GM19351 (cell line): ENCODE data around the gene RELN.
"Not testable (repeated sequence)": the region's sequence is repeated elsewhere in the genome, so short reads cannot be mapped to it uniquely, and the experiment has no call there.

Experiments used
- ATAC-seq: cut with Tn5 transposase; IDR thresholded peaks from one replicate; pipeline ENCODE4 v1.9.1; 2021; ENCODE audit warnings: mild to moderate bottlenecking, moderate library complexity; ENCODE audit not compliant: unreplicated experiment

RELN gene

DNA sequence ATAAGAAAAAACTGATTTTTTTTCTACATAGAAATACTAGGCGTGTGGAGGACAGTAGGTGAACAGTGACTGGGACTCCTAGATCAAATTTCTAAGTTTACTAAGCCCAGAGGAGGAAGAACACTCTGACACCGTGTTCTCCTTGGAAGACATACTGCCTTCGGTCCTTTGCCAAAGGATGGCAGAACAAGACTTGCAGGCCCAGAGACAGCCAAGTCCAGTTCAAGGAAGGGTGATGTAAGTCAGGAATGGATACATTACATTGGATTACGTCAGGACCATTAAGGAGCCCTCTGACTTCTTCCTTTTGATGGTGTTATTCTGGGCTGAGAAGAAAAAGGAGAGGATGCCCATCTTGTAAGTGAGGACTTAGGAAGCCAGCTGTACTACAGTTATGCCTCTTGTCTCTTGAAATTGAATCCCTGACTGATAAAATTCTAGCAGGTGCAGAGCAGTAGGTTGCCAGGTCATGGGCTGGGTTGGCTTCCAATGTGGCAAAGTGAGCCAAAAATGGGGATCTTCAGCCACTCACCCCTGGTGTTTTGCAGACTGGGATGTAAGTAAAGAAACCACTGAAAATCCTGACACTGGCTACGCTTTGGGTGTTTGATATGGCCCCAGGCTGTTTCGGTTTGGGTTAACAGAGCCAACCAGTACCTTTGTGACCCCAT is 45.1 kb downstream of the RELN start:
- no peak for ATAC-seq

DNA sequence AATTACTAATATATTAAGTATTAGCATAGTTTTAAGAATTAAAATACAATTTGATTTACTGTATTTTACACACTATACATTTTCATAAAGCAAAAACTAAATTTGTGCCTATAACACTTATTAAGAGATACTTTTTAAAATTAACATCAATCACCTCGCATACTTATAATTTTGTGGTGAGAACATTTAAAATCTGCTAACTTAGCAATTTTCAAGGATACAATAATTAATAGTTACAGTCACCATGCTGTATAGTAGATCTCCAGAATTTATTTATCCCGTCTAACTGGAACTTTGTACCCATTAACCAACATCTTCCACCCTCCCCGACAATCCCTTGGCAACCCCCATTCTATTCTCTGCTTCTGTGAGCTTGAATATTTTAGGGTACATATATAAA is 47.5 kb downstream of the RELN start:
- ATAC-seq = no peak

DNA sequence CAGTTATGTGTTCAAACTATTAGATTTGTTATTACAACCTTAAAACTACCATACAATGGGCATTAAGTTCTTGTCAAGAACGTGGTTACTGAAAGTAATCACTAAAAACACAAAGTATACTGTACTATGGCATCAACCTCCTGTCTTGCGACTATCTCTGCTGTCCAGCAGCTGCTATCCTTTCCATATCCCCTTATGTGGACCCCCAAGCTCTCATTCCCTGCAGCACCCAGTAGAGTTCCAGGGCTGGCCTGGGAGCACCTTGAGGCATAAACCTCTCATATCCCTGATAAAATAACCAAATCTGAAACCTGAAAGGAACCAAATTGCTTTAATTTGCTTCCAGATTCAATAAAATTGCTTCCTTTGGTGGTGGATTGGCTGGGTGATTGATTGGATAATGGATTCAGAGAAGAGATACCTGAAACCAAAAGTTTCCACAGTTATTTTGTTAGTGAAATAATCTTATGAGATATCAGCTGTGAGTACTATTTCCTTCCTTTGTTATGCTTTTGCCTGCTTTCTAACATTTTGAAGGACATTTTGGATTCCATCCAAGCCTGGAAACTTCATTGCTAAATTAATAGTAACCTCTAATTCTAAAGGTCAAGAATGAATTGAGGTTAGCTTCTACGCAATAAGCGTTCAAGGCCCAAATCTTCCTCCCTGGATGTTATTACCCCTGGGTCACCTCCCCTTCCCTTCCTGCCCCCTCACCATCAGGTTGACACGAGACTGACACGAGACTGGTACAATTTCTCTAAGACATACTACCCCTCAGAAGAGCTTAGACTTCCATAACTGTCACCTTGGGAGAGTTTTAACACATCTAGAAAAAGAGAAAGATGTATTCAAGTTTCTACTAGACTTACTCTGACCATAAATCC is 48.8 kb downstream of the RELN start:
- no peak for ATAC-seq

DNA sequence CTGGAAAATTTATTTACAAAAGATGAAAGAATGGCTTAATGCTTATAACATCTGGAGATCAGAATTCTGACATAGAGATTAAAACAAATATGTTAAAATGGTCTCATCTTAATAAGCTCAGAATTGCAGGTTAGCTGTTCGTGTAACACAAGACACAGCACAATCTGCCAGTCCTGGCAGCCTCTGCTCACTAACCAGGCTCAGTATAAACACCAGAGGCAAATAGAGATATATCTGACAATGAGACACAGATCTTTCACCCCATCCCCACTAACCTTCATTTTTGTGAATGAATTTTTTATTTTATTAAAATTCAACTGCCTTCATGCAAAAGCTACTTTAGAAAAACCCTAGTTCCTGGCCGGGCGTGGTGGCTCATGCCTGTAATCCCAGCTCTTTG is 51.8 kb downstream of the RELN start:
- ATAC-seq = no peak

DNA sequence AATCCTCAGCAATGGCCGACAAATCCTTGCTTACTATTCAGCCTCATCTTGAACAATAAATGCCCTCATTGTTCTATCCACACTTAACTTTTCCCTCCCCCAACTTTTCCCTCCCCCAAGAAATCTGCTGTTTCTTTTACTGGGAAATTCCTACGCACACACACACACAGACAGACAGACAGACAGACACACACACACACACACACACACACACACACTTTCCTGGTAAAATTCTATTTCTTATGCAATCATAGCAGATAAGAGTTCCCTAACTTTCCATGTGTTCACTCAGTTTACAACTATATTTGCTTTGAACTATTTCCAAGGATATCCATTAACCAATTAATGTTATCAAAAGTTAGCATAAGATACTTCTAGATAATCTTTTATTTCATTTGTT is 52.9 kb downstream of the RELN start:
- no peak for ATAC-seq

DNA sequence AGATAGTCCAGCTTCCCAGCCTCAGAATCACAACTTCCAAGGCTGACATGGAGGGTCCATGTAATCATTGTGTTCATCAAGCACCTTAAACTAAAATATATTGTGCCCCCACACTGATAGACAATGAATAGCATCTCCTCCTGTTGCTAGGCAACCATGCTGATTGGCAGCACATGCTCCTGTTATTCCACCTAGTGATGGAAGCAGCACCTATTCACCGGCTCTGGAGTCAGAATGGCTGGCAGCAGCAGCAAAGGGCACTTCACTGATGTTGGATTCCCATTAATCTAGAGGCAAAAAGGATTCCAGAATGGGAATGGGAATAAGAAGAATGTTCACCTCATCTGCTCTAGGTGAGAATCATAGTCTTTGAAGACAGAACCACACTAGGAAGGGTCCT is 55.0 kb downstream of the RELN start:
- ATAC-seq = no peak

DNA sequence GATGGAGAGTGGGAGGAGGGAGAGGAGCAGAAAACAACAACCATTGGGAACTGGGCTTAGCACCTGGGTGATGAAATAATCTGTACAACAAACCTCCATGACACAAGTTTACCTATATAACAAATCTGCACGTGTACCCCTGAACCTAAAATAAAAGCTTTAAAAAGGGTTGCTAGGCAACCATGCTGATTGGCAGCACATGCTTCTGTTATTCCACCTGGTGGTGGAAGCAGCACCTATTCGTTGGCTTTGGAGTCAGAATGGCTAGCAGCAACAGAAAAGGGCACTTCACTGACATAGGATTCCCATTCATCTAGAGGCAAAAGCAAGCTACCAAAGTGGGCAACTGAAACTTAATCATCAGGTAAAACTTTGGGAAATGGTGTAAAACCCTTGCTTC is 57.1 kb downstream of the RELN start:
- ATAC-seq = no peak

DNA sequence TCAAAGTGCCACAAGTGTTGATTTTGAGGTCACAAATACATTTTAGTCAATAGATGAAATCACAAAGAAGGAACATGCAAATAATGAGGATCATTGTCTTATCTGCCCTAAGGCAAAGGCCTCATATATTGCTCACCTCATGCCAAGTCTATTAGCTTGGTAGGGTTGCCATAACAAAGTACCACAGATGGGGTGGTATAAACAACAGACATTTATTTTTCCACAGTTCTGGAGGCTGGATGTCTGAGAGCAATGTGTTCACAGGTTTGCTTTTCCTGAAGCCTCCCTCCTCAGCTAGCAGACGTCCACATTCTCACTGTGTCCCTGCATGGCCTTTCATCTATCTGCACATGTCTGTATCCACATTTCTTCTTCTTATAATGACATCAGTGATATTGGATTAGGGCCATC is 59.6 kb downstream of the RELN start:
- no peak for ATAC-seq

DNA sequence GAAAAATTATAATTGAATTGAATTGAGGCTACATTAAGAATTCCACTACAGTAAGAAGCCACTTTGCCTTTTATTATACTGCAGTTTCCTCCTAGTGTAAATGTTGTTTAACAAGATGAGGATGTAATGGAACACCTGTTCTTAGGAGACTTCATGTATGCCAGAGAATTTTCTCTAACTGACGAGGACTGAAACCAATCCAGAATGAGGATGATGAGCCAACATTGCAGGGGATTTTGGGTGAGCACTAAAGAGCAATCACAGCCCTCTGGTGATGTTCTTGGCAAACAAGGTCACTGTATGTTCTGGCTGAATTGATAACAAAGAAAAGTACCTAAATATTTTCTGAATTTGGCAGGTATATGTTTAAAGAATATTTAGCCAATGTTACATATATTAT is 60.9 kb downstream of the RELN start:
- no peak for ATAC-seq

DNA sequence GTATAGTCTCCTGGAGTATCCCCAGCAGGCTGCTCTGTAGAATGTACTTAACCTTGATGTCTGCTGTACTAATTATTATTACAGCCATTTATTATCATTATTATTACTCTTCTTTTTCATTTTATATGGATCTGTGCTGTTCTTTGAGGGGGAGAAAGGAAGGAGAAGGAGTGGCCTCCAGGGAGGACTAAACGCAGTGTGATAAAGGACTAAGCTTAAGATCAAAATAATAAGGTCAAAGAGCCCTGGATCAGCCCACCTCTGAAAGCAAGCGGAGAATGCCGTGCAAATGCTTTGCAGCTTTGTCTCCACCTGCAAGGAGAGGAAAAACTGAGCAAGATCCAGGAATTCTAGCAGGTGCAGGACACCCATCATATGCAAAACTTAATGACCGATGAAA is 65.3 kb downstream of the RELN start:
- ATAC-seq = no peak

DNA sequence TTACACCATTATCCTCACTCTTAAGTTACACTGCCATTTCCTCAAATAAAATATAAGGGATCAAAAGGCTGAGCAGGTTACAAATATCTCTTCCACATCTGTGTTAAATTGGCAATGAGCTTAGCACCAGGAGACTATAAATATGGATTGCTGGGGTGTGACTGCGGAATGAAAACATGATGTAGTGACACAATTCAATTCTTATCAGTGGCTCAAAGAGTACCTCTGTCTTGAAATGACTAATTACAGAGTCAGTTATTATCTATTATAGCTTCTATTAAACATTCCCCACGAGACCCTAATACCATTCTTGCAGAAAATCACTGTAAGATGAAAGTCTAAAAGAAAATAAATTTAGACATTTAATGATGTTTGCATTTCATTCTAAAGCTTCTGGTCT is 67.1 kb downstream of the RELN start:
- no peak for ATAC-seq

DNA sequence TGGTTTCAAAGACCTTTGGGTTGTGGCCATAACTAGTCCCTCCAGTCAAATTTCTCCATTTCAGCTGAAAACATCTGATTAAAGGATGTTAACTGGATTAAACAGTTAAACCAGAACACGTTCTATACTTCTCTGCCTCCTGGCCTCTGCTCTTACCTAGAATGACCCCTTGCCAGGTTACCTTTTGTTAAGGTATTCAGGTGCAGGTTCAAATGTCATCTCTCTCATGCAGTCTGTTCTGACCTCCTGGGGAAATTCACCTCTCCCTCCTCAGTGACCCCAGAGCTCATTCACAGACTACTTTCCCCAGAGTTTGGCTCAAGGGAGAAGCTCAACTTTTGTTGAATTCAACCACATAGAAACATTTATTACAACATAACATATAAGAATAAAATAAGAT is 67.8 kb downstream of the RELN start:
- no peak for ATAC-seq

DNA sequence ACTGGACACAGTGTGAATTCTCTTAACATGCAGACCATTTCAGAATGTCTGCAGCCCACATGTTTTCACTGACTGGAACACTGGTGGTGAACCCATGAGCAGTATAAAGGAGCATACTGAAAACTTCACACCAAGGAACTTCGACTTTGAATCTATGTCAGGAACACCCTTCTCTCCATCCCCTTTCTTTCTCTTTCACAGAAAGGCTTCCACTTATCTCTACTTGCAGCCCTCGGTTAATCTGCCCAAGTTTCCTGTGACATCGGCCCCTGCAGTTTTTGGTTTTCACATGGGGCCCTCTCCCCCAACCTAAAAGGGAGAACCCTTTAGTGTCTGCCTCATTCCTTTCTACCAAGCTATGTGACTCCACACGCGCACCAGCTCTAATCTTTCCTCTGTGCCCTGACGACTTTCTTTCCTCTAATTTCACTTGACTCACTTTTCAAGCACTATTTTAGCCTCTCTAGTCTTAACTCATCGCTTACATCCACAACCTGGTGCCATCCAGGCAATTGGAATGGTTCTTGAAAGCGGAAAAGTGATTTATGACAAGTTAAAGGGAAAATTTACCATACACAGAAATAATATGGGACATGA is 70.1 kb downstream of the RELN start:
- no peak for ATAC-seq

DNA sequence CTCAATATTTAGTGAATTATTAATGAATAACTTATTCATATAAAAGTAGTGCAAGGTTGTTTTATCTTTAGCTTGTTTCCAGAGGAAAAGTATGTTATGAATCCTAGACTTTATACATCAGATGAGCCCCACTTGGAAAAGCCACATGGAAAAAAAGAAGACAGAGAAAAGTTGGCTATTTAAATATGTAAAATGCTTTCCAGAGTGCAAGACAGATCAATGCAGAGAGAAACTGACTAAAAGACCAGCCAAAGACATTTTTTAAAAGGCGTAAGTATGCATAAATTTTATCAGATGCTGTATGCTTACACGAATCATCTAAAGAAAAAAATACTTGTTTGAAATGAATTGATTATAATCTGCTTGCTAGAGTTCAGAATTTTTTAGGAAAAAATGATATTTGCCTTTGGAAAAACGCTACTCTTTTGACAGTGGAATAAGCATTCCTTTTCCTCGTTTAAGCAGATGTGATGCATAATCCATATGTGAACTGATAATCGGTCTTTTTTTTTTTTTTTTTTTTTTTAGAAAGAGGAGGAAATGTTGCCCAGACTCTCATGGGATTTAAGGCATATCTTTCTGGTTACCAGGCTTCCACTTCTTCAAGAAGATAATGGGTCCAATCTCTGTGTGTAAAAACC is 70.7 kb downstream of the RELN start:
- no peak for ATAC-seq

DNA sequence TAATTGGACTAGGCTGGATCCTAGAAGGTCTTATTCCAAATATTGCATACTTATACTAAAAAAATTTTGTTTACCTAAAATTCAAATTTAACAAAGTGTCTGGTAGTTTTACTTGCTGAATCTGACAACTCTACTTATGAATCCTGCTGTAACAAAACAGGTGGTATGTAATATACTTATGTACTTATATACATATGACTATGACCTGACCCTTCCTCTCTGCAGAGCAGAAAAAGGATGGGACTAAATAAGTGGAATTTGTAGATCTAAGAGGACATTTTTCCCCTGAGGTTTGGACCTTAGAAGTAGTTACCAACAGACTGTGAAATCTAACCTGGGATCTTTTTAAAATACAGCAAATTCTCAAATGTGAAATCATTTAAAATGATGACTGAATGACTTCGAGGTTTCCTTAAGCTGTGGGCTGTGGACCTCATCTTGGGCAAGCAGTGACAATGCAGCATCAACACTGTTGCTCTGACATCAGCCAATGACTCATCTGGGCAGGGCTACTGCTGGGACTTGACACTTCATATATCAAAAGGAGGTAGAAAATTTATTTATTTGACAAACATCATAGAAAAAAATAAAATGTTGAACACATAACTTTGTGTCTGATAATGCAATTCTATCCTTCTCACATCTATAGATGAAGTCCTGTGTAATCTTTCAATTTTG is 73.6 kb downstream of the RELN start:
- ATAC-seq = no peak

DNA sequence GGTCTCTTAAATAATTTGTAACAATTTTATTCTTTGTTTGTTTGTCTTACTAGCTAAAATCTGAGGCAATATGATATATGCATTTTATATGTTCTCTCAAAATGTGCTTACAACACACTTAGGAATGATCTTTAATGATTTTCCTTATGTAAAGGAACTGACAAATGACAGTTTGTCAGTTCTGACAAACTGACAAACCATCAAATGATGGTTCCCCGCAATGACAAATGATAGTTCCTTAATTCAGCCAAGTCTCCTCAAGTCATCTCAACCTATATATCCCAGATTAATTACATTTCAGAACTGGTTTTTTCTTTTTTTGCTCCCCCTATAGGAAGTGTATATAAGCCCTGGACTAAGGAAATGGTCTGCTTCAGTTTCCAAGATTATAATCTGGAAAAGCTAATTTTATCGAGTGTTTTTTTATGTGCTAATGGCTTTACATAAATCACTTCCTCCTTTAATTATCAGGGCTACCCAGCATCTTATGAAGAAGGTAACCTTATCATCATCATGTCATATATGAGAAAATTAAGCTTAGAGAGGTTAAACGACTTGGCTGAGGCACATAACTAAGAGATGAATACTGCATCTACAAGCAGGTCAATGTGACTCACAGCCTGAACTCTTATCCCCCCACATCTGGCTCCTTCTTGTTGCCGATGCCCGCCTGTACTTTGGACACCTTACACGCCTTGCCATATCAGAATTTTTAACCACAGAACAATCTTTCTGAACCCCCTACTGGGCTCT is 75.1 kb downstream of the RELN start:
- no peak for ATAC-seq

DNA sequence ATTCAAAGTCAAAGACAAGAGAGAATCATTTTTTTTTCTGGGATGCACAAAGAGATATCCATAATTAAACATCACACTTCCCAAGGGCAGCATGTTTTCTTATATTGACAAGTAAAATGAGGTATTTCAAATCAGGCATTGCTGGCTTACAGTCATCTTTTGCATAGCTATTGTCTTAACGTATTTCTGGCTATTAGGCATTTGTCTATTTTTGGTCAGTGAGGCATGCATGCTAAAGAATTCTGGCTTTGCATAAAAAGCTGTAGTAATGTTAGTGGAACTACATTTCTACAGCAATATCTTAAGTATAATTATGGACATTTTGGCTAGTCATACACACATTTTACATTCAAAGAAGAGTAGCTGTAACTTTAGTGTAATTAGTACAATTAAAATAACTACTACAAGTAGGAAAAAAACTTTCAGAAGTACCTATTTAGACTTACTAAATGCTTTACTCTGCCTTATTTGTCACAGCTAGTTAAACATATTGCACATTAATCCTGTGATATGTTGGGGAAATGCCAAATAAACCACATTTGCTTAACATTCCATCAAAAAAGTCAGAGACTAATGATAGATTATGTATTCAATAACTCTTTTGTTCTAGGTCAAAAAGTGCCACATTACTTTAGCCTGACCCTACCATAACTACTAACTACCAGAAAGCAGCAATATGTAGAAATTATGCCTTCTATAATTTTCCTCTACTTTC is 76.4 kb downstream of the RELN start:
- ATAC-seq = no peak

DNA sequence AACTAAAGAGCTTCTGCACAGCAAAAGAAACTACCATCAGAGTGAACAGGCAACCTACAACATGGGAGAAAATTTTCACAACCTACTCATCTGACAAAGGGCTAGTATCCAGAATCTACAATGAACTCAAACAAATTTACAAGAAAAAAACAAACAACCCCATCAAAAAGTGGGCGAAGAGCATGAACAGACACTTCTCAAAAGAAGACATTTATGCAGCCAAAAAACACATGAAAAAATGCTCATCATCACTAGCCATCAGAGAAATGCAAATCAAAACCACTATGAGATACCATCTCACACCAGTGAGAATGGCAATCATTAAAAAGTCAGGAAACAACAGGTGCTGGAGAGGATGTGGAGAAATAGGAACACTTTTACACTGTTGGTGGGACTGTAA is 78.4 kb downstream of the RELN start:
- ATAC-seq = not testable (repeated sequence)

DNA sequence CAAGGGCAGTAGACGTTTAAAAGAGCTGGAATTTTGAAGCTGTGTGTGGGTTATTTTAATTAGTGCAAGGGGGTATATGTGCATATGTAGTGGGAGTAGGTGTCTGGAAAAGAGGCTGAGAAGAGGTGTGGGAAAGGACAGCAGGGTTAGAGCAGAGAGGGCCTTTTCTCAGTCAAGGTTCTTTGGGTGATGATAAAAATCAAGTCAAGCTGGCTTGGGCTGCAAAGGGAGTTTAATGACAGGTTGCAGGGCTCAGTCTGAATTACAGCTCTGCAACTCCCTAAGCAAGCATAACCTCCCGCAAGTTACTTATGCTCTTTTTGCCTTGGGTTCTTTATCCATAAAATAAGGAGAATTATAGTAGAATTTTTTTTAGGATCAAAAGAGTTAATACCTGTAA is 83.5 kb downstream of the RELN start:
- no peak for ATAC-seq

DNA sequence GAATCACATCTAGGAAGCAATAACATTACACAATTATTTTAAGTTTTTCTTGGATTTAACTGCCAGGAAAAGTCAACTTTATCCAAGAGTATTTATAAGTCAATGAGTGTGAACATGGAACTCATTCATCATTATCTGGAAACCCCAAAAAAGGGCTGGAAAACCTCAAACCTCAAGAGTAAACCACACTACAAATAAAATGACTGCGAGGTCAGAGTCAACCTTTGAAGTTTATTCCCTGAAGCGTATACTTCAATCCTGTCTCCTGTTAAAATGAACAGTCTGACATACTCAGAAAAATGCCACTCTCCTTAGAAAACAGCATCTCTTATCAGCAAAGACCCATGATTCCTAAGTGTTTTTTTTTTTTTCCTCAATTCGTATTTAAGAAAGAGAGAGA is 86.5 kb downstream of the RELN start:
- no peak for ATAC-seq
